ENCODE data around the gene ICAM2.

DNA sequence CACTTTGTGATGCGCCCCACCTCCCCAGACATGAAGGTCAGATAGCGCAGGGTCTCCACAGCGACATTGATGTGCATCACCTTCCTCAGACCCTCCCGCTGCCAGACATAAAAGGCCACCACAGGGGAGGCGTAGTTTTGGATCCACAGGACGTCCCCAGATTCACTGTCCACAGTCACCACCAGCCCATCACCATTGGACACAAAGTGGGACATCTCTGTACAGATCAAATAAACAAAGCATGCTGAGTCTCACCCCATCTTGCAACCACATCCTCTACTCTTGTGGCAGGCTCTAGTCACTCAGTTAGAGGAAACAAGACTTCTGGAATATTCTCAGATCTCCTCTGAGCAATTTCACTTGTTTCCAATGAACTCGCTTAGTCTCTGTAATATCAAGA is 46.3 kb upstream of the ICAM2 start:
- TF ChIP-seq ZC3H10 (CRISPR knock-in tag; IDR thresholded peaks at IDR 0.05), result no peak
- TF ChIP-seq TOX (CRISPR knock-in tag; IDR thresholded peaks at IDR 0.05; ENCODE audit: borderline replicate concordance), result no peak
- no peak for TF ChIP-seq ZFP3 (CRISPR knock-in tag; IDR thresholded peaks at IDR 0.05)
- no peak for TF ChIP-seq ISL1 (CRISPR knock-in tag; IDR thresholded peaks at IDR 0.05)
- no peak for TF ChIP-seq ZFP30 (CRISPR knock-in tag; IDR thresholded peaks at IDR 0.05)
- no peak for TF ChIP-seq SNAI2 (CRISPR knock-in tag; IDR thresholded peaks at IDR 0.05)
- TF ChIP-seq ZNF8 (CRISPR knock-in tag; IDR thresholded peaks at IDR 0.05), result no peak
- no peak for TF ChIP-seq OSR1 (CRISPR knock-in tag; IDR thresholded peaks at IDR 0.05)
- no peak for TF ChIP-seq ARNTL (CRISPR knock-in tag; IDR thresholded peaks at IDR 0.05; ENCODE audit: borderline replicate concordance, low read depth)
- TF ChIP-seq GLIS3 (CRISPR knock-in tag; IDR thresholded peaks at IDR 0.05), result no peak
- TF ChIP-seq, protein P1, sequence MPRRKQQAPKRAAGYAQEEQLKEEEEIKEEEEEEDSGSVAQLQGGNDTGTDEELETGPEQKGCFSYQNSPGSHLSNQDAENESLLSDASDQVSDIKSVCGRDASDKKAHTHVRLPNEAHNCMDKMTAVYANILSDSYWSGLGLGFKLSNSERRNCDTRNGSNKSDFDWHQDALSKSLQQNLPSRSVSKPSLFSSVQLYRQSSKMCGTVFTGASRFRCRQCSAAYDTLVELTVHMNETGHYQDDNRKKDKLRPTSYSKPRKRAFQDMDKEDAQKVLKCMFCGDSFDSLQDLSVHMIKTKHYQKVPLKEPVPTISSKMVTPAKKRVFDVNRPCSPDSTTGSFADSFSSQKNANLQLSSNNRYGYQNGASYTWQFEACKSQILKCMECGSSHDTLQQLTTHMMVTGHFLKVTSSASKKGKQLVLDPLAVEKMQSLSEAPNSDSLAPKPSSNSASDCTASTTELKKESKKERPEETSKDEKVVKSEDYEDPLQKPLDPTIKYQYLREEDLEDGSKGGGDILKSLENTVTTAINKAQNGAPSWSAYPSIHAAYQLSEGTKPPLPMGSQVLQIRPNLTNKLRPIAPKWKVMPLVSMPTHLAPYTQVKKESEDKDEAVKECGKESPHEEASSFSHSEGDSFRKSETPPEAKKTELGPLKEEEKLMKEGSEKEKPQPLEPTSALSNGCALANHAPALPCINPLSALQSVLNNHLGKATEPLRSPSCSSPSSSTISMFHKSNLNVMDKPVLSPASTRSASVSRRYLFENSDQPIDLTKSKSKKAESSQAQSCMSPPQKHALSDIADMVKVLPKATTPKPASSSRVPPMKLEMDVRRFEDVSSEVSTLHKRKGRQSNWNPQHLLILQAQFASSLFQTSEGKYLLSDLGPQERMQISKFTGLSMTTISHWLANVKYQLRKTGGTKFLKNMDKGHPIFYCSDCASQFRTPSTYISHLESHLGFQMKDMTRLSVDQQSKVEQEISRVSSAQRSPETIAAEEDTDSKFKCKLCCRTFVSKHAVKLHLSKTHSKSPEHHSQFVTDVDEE (CRISPR knock-in tag; IDR thresholded peaks at IDR 0.05), result no peak
- TF ChIP-seq, protein P2, sequence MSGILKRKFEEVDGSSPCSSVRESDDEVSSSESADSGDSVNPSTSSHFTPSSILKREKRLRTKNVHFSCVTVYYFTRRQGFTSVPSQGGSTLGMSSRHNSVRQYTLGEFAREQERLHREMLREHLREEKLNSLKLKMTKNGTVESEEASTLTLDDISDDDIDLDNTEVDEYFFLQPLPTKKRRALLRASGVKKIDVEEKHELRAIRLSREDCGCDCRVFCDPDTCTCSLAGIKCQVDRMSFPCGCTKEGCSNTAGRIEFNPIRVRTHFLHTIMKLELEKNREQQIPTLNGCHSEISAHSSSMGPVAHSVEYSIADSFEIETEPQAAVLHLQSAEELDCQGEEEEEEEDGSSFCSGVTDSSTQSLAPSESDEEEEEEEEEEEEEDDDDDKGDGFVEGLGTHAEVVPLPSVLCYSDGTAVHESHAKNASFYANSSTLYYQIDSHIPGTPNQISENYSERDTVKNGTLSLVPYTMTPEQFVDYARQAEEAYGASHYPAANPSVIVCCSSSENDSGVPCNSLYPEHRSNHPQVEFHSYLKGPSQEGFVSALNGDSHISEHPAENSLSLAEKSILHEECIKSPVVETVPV (CRISPR knock-in tag; IDR thresholded peaks at IDR 0.05), result no peak
- TF ChIP-seq ZNF565 (CRISPR knock-in tag; conservative IDR thresholded peaks at IDR 0.05; ENCODE audit: low read depth), result no peak

All from SK-N-SH treated with all-trans-retinoic acid at 6 μM for 48 hours (cell line).